Mucosa of gallbladder (tissue), 1 donor: Measurements from ENCODE around the gene EXOSC7. TPM values are rescaled to one million over a fixed set of nuclear protein-coding genes. Genes with fewer than 3 reads are reported as not detected.
A peak's percentile ranks its signal among the peaks of the same experiment; 100 is the strongest.
"Not testable (repeated sequence)": the region's sequence is repeated elsewhere in the genome, so short reads cannot be mapped to it uniquely, and the experiment has no call there.

Experiments used
- DNase-seq: peaks from one replicate; pipeline ENCODE4 v3.0.0-alpha.2; 2020; ENCODE audit warnings: low spot score
- total RNA-seq: library from RNA; stranded (reverse); gene quantifications from one replicate; pipeline ENCODE4 v1.2.1, GENCODE V29; 2021
- donor health status: DM: no; HTN: no; CAD: no.

EXOSC7 gene
- total RNA-seq, 1 donor from 2014 or later, result 24.7 TPM

DNA sequence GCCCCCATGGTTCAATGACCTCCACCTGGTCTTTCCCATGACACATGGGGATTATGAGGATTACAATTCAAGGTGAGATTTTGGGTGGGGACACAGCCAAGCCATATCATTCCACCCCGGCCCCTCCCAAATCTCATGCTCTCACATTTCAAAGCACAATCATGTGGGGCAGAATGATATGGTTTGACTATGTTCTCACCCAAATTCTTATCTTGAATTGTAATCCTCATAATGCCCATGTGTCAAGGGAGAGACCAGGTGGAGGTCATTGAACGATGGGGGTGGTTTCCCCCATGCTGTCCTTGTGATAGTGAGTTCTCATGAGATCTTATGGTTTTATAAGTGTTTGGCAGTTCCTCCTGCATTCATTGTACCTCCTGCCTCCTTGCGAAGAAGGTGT, 47.6 kb downstream of the EXOSC7 start:
- no peak for DNase-seq

DNA sequence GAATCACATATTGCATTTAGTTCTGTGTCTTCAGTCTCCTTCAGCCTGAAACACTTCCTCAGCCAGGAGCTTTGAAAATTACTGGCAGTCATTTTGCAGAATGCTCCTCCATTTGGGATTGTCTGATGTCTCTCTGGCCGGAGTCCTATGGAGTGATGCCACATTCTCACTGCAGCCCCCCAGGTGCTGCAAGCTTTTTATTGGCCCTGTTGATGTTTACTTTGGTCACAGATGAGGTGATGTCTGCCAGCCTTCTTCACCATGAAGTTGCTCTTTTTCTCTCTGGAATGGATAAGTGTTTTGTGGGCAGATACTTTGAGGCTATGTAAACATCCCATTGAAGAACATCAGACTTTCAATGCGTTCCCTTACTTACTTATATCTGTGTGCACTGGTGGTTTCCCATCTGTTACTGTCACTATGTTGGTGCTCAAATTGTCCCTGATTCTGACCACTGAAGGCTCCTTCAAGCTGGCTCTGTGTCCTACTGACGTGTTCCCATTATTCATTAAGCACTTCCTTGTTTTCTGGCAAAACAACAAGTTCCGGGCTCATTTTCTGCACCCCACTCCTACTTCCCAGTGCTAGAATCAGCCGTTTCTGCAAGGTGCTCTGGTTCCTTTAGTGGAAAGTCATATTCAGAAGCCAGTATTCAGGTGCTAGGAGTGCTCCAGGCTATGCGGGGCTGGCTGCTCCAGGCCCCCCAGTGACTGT, 48.7 kb downstream of the EXOSC7 start:
- no peak for DNase-seq

DNA sequence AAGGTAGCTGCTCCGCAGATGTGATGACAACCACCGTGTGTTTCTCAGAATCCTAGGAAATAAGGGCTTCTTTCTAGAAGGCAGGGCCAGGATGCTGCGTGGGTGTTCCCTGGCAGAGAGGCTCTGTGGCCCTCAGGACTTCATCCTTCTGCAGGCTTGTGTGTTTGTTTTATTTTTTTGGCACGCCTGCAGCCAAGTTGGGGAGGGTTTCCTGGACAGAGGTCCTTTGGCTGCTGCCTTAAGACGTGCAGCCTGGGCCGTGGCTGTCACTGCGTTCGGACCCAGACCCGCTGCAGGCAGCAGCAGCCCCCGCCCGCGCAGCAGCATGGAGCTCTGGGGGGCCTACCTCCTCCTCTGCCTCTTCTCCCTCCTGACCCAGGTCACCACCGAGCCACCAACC, 50.0 kb downstream of the EXOSC7 start, which contains the start of gene CLEC3B:
TSS of gene CLEC3B (plus strand) at position 266 of the 400 bp plus-strand sequence. CDS start at position 326, 60 bp downstream.
- DNase-seq, result peak; percentile 55

GRCh38 chr3:45026957-45027356, 50.9 kb downstream of the EXOSC7 start:
- DNase-seq, result no peak

DNA sequence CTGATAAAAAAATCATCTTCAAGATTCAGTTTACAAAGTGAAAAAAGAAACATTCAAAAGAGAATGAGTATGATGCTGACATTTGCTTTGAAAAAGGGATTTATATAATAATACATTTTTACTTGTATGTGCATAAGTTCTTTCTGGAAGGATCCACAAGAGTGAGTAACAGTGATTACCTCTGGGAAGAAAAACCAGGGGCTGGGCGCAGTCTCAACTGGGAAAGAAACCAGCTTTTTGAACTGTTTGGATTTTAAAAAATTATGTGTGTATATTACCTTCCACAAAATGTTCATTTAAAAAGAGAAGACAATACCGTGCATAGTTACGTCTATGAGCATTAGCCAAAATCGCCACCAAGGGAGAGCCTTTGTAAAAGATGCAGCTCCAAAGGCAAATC, 51.4 kb downstream of the EXOSC7 start:
- no peak for DNase-seq

GRCh38 chr3:45029216-45029615, 53.2 kb downstream of the EXOSC7 start:
- no peak for DNase-seq

DNA sequence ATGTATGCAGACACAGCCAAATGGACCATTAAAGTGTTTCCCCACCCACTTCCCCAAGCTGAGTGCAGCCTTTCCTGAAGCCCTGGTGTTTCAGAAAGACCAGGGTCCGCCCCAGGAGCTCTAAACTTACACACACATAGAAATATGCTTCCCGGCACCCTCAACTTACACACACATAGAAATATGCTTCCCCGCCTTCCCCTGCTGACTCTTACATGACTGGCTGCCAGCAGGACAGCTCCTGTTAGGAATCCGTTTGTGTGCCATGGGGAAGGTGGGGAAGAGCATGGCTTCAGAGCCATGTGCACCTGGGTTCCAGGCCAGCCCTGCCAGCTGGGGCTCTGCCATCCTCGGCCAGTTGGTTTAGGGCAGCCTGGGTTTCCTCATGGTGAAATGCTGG, 53.6 kb downstream of the EXOSC7 start:
- DNase-seq, result no peak

- DNase-seq, result no peak
These were observed 55.5 kb downstream of the EXOSC7 start for GRCh38 chr3:45031531-45031930.

GRCh38 chr3:45032113-45032512, 56.1 kb downstream of the EXOSC7 start:
- DNase-seq, result no peak

- no peak for DNase-seq
These were observed 57.7 kb downstream of the EXOSC7 start for GRCh38 chr3:45033791-45034190.

GRCh38 chr3:45034612-45035252, 58.7 kb downstream of the EXOSC7 start:
- no peak for DNase-seq

DNA sequence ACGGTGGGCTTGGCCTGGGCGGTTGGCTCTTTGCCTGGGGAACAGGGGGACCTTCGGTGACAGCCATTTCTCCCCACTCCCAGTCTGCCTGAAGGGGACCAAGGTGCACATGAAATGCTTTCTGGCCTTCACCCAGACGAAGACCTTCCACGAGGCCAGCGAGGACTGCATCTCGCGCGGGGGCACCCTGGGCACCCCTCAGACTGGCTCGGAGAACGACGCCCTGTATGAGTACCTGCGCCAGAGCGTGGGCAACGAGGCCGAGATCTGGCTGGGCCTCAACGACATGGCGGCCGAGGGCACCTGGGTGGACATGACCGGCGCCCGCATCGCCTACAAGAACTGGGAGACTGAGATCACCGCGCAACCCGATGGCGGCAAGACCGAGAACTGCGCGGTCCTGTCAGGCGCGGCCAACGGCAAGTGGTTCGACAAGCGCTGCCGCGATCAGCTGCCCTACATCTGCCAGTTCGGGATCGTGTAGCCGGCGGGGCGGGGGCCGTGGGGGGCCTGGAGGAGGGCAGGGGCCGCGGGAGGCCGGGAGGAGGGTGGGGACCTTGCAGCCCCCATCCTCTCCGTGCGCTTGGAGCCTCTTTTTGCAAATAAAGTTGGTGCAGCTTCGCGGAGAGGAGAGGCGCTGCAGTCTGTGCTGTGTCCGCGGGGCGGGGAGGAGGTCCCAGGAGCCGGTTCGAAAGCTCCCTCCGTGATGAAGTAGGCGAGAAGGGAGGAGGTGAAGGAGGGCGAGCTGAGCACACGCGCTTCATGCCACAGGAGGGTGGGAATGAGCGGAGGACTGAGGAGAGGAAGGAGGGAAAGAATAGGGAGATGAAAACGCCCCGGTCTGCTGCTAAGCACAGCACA, 59.6 kb downstream of the EXOSC7 start:
- DNase-seq, result no peak

- peak; percentile 96 for DNase-seq
These were observed 61.8 kb downstream of the EXOSC7 start for GRCh38 chr3:45037720-45038455.

DNA sequence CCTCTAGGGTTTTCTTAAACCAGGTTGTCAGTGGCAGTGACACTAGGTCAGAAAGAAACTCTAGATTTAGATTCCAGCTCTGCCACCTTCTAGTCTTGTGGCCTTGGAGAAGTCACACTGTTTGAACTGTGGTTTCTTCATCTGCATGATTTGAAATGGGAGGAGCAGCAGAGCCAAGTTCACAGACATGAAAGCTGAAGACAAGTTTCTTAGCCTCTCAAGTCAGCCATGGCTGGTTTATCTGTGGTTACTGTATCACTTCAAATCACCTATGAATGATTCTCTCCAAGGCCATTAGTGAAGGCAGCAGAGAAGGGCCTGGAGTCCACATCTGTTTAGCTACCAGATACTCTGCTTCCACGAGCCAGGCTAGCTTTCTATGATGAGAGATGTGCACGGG, 65.6 kb downstream of the EXOSC7 start:
- no peak for DNase-seq

GRCh38 chr3:45042162-45042561, 66.1 kb downstream of the EXOSC7 start:
- no peak for DNase-seq

- DNase-seq, result no peak
These were observed 67.8 kb downstream of the EXOSC7 start for GRCh38 chr3:45043728-45044299.

- no peak for DNase-seq
These were observed 72.2 kb downstream of the EXOSC7 start for GRCh38 chr3:45048244-45048643.

DNA sequence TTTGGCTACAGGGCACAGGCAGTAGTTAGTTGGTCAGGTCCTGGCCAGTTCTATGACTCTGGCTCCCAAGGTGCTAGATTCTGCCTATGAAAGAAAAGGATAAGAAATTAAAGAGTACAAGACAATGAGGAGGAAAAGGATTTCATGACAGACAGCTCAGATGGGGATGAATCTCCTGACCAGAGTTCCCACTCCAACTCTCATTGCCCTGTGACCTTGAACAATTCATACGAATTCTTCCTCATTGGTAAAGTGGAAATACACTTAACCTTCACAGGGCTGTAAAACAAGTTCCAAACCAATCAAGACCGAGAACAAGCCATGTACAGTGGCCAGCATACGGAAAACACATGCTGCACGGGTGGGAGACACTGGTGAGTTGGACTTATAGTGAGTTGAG, 73.8 kb downstream of the EXOSC7 start:
- no peak for DNase-seq

DNA sequence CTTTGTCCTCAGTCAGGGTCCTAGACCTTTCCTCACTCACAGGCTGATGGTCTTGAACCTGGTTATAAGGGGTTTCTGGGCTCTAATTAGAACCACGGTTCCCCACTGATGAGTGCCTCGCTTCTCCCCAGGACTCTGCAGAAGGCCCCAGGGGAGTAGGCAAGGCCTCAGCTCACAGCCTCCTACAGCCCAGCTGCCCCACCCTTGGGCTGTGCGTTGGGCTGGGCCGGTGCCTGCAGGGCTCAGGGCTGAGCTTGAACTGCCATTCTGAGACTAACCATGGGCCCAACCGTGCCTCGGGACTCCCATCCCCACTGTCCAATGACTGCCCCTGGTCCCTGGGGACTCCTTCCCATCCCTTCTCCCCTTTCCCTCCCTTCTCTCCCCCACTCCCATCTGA, 75.6 kb downstream of the EXOSC7 start:
- no peak for DNase-seq

- DNase-seq, result not testable (repeated sequence)
These were observed 77.8 kb downstream of the EXOSC7 start for GRCh38 chr3:45053805-45054195.

DNA sequence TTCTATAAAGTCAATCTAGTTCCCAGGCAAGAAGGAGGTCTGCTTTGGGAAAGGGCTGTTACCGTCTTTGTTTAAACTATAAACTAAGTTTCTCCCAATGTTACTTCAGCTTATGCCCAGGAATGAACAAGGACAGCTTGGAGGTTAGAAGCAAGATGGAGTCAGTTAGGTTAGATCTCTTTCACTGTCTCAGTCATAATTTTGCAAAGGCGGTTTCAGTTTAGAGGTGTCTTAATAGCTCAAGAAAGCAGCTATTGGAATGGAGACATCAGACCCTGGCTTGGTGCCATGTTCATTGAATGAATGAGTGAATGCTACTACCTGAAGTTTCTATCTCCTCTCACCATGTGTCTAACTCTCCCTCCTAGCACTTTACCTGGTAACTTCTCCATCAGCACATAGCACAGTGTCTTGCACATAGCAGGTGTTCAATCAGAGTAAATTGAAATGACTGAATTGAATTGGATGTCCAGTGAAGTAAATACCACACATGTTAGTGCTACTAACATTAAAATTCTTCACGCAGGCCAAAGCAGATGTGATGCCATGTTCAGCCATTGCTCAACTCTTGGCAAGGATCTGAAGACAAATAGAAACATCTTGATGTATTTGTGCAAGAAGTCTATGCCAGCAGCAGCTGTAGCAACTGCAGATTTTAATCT, 78.3 kb downstream of the EXOSC7 start:
- no peak for DNase-seq
